Measurements from ENCODE around the gene RASSF10. TPM values are rescaled to one million over a fixed set of nuclear protein-coding genes. Genes with fewer than 3 reads are reported as not detected.

RASSF10 gene
- 1 to 10 TPM in 1 of 4 donors, under 1 TPM in 2, not detected in 1; 0.24 to 2.2 (median 0.54) TPM for total RNA-seq

GRCh38 chr11:13008625-13009475, at the start of gene RASSF10:
Gene RASSF10 (plus strand): TSS chr11:13009316. CDS start chr11:13009577, 261 bp downstream.
- Histone ChIP-seq H3K27me3 (no peaks in the 10 kb centered on the region), H3K27ac (no peak within 1 kb of the TSS)

GRCh38 chr11:12961615-12962014, 47.5 kb upstream of the RASSF10 start:
- DNase-seq = no peak
- H3K9me3 ChIP-seq = no peaks in the 10 kb centered on the region
- 69 to 73% methylated on average over 2 of the region's 2 CpGs for WGBS, 2 donors
- H3K27ac ChIP-seq = no peak overlapping the region
- H3K4me3 ChIP-seq (replicated peaks in 1 of 3) = no peak overlapping the region
- intact Hi-C loops (cut with DNase I) = no loop called here
- TF ChIP-seq POLR2A (IDR thresholded peaks at IDR 0.05) (no peak), CTCF (IDR thresholded peaks at IDR 0.05) (no peak)
- H3K27me3 ChIP-seq = no peaks in the 10 kb centered on the region
- H3K4me1 ChIP-seq = peaks cover 0 to 4% of the 10 kb centered on the region in 2 donors
- H3K36me3 ChIP-seq = no peaks in the 10 kb centered on the region

More at GRCh38 chr11:13008625-13009475, at the start of gene RASSF10:
- peak; percentile 79 to 80 for DNase-seq
- Histone ChIP-seq H3K36me3 (no peaks in the 10 kb centered on the region), H3K4me1 (peaks cover 21 to 22% of the 10 kb centered on the region in 2 donors), H3K4me3 (replicated peaks in 1 of 3) (peak within 1 kb of the TSS in 2 of 3 donors; percentile 10 to 28), H3K9me3 (no peaks in the 10 kb centered on the region)
- TF ChIP-seq CTCF (IDR thresholded peaks at IDR 0.05) = no peak
- TF ChIP-seq POLR2A (IDR thresholded peaks at IDR 0.05) = peak in 1 of 2 donors; percentile 82
- intact Hi-C loops (cut with DNase I) = no loop called here
- 13 to 17% methylated on average over 22 to 34 of the region's 68 CpGs for WGBS, 2 donors

GRCh38 chr11:12962306-12962705, 46.8 kb upstream of the RASSF10 start:
- no peak overlapping the region for H3K27ac ChIP-seq
- 84 to 90% methylated on average over 10 of the region's 10 CpGs for WGBS, 2 donors
- H3K27me3 ChIP-seq = no peaks in the 10 kb centered on the region
- TF ChIP-seq POLR2A (IDR thresholded peaks at IDR 0.05) (no peak), CTCF (IDR thresholded peaks at IDR 0.05) (no peak)
- peaks cover 0 to 4% of the 10 kb centered on the region in 2 donors for H3K4me1 ChIP-seq
- intact Hi-C loops (cut with DNase I) = no loop called here
- no peaks in the 10 kb centered on the region for H3K9me3 ChIP-seq
- DNase-seq = no peak
- no peaks in the 10 kb centered on the region for H3K36me3 ChIP-seq
- H3K4me3 ChIP-seq (replicated peaks in 1 of 3) = no peak overlapping the region

GRCh38 chr11:12963051-12963450, 46.1 kb upstream of the RASSF10 start:
- 83 to 87% methylated on average over 5 of the region's 5 CpGs for WGBS, 2 donors
- H3K4me1 ChIP-seq = peaks cover 0 to 4% of the 10 kb centered on the region in 2 donors
- H3K36me3 ChIP-seq = no peaks in the 10 kb centered on the region
- intact Hi-C loops (cut with DNase I) = no loop called here
- no peak for DNase-seq
- no peak for TF ChIP-seq CTCF (IDR thresholded peaks at IDR 0.05)
- TF ChIP-seq POLR2A (IDR thresholded peaks at IDR 0.05) = no peak
- no peaks in the 10 kb centered on the region for H3K27me3 ChIP-seq
- H3K9me3 ChIP-seq = no peaks in the 10 kb centered on the region
- no peak overlapping the region for H3K4me3 ChIP-seq (replicated peaks in 1 of 3)
- H3K27ac ChIP-seq = no peak overlapping the region
